K562 (cell line): ENCODE results near the gene CREM. TPM values are rescaled to one million over a fixed set of nuclear protein-coding genes. Genes with fewer than 3 reads are reported as not detected.

ENCODE experiments used
- ATAC-seq: fragments of 200-7000 bp; cut with Tn5 transposase; 3 replicates; pipeline ENCODE4 v1.9.1; 2020; ENCODE audit warnings: moderate library complexity
- BruUV-seq: library from RNA; stranded (reverse); fragments of 400-500 nt; replicated peaks from 2 replicates; lab custom pipeline; 2021; lab: Mats Ljungman, UMichigan
- CTCF ChIA-PET: fragments of 300-600 bp; formaldehyde crosslinking; extraction: SDS; loops from one replicate; lab custom pipeline; 2021; ENCODE audit warnings: low intra/inter-chr PET ratio; lab: Yijun Ruan, JAX
- POLR2A ChIA-PET: fragments of 300-600, 350-650 bp; sonication (Branson Sonifier 250); formaldehyde crosslinking; extraction: SDS; loops from one replicate; lab custom pipeline; 2021; ENCODE audit warnings: antibody characterized with exemption, inconsistent platforms; lab: Yijun Ruan, JAX
- DNase-seq, 4 experiments: peaks; one replicate each; pipeline versions ENCODE4 v3.0.0 to v3.0.0-alpha.2; 2011 to 2018; ENCODE audit warnings: low spot score in 3 of 4, mixed read lengths in 3 of 4; ENCODE audit errors: extremely low read depth in 1 of 4
- FAIRE-seq: peaks from 2 replicates; lab custom pipeline; 2011; peaks lifted over from hg19 to GRCh38; lab: Jason Lieb, UNC
- H2AFZ ChIP-seq: 2 replicates; pipeline ENCODE4 v1.6.0; 2011; ENCODE audit warnings: low read depth, low read length, control low read depth, inconsistent platforms
- H3K27ac ChIP-seq: fragments of 200-600 bp; 3 replicates; pipeline ENCODE4 v1.8.0; 2011; ENCODE audit warnings: low read depth, mild to moderate bottlenecking, control low read depth, inconsistent platforms, low read length, moderate library complexity, mixed read lengths; ENCODE audit errors: extremely low read depth
- H3K27me3 ChIP-seq, 2 experiments: fragments of 300-600 bp in 1 of 2; 2 replicates in 1 of 2; 3 replicates in 1 of 2; pipeline versions ENCODE4 v1.6.0 to v1.8.0; 2011; ENCODE audit warnings: inconsistent platforms in 2 of 2, low read length in 2 of 2, mild to moderate bottlenecking in 1 of 2, mixed read lengths in 1 of 2, moderate library complexity in 1 of 2; ENCODE audit not compliant: control insufficient read depth in 2 of 2, insufficient read depth in 2 of 2
- H3K36me3 ChIP-seq: fragments of 300-600 bp; 3 replicates; pipeline ENCODE4 v1.8.0; 2011; ENCODE audit warnings: mild to moderate bottlenecking, low read length, inconsistent platforms; ENCODE audit not compliant: control insufficient read depth, insufficient read depth
- H3K4me1 ChIP-seq, 2 experiments: fragments of 200-600 bp in 1 of 2; replicated peaks in 1 of 2; 2 replicates in 1 of 2; 3 replicates in 1 of 2; pipeline versions ENCODE4 v1.5.1 to v1.8.0; 2011; ENCODE audit warnings: inconsistent platforms in 2 of 2, low read length in 2 of 2, mild to moderate bottlenecking in 1 of 2, mixed read lengths in 1 of 2, moderate library complexity in 1 of 2; ENCODE audit not compliant: control insufficient read depth in 2 of 2, insufficient read depth in 2 of 2
- H3K4me2 ChIP-seq: 2 replicates; pipeline ENCODE4 v1.6.1; 2011; ENCODE audit warnings: low read length, control low read depth, inconsistent platforms, mixed read lengths; ENCODE audit not compliant: insufficient read depth
- H3K4me3 ChIP-seq: fragments of 200-600 bp; sonication (generic), shearing (Covaris generic); 2 replicates; pipeline ENCODE4 v1.5.1; 2016; ENCODE audit warnings: control low read depth, inconsistent platforms
- H3K79me2 ChIP-seq: fragments of 200-600 bp; 3 replicates; pipeline ENCODE4 v1.8.0; 2011; ENCODE audit warnings: low read length, inconsistent platforms; ENCODE audit not compliant: control insufficient read depth, insufficient read depth
- H3K9ac ChIP-seq, 2 experiments: 2 replicates each; pipeline versions ENCODE4 v1.6.0 to v1.6.1; 2011; ENCODE audit warnings: low read depth in 2 of 2, low read length in 2 of 2, control low read depth in 1 of 2, inconsistent platforms in 1 of 2, mild to moderate bottlenecking in 1 of 2, mixed read lengths in 1 of 2; ENCODE audit not compliant: insufficient read depth in 1 of 2
- H3K9me1 ChIP-seq: one replicate; pipeline ENCODE4 v1.6.0; 2011; ENCODE audit warnings: inconsistent platforms, mild to moderate bottlenecking, low read length, moderate library complexity; ENCODE audit not compliant: control insufficient read depth, insufficient read depth
- H3K9me3 ChIP-seq: replicated peaks from 2 replicates; pipeline ENCODE4 v1.5.1; 2011; ENCODE audit warnings: low read depth, low read length, inconsistent platforms; ENCODE audit not compliant: control insufficient read depth, insufficient read depth
- H4K20me1 ChIP-seq: replicated peaks from 2 replicates; pipeline ENCODE4 v1.6.1; 2011; ENCODE audit warnings: low read length, inconsistent platforms, mixed read lengths; ENCODE audit not compliant: control insufficient read depth, insufficient read depth
- HDAC3 ChIP-seq: fragments of 450-650 bp; IDR thresholded peaks from 2 replicates; pipeline ENCODE4 v1.6.1; 2018; ENCODE audit warnings: borderline replicate concordance, mild to moderate bottlenecking, moderate library complexity; ENCODE audit not compliant: partially characterized antibody
- PHB2 ChIP-seq: fragments of 450-650 bp; IDR thresholded peaks from 2 replicates; pipeline ENCODE4 v1.6.1; 2017; ENCODE audit warnings: low read depth
- RBM15 ChIP-seq: fragments of 200-400 bp; formaldehyde crosslinking; IDR thresholded peaks from 2 replicates; pipeline ENCODE4 v1.6.1; 2018; ENCODE audit warnings: mild to moderate bottlenecking, low read length, moderate library complexity; ENCODE audit not compliant: insufficient read depth
- ZNF354B ChIP-seq: fragments of 250-450 bp; sonication (Bioruptor Pico); IDR thresholded peaks from 2 replicates; pipeline ENCODE4 v1.4.0; 2020
- ZNF507 ChIP-seq: conservative IDR thresholded peaks from 2 replicates; pipeline ENCODE4 v1.6.1; 2017; ENCODE audit warnings: missing genetic modification characterization, missing compliant biosample characterization
- ZNF717 ChIP-seq: fragments of 250-450 bp; sonication (Bioruptor Pico); IDR thresholded peaks from 2 replicates; pipeline ENCODE4 v1.5.0; 2021
- WGBS: fragments of 100-300 bp; shearing (Covaris generic); methylation state at CpG from one replicate; pipeline ENCODE4 v1.1.6; 2016; ENCODE audit warnings: low coverage, mixed read lengths; ENCODE audit not compliant: insufficient coverage; ENCODE audit errors: missing lambda C conversion rate; 5-methylcytosine and 5-hydroxymethylcytosine counted together
- in situ Hi-C: fragments of 300-500 bp; cut with MboI; formaldehyde crosslinking; loops from 4 replicates; pipeline ENCODE4 v1.15.0; 2018; ENCODE audit warnings: inconsistent platforms, mixed read lengths
- intact Hi-C: fragments of 100-400 bp; cut with micrococcal nuclease; formaldehyde crosslinking; loops from 2 replicates; pipeline ENCODE4 v1.14.2; 2022
- polyA plus RNA-seq, 8 experiments: library from polyadenylated mRNA; depleted of rRNA in 4 of 8; stranded (reverse) in 5 of 8; unstranded in 3 of 8; fragments of >200 nt; fragmentation: Nextera tagmentation in 2 of 8; fragmentation: Illumina TruSeq in 1 of 8; extraction: Ambion mirVana in 2 of 8; extraction: Trizol in 1 of 8; gene quantifications; 2 replicates each; pipeline versions ENCODE4 v1.2.1 to v1.2.3, GENCODE V29; 2011 to 2014; ENCODE audit warnings: inconsistent platforms in 1 of 8, missing spikeins in 1 of 8
- total RNA-seq, 7 experiments: library from RNA; depleted of rRNA in 6 of 7; stranded (reverse); fragments of >200 nt in 6 of 7; fragmentation: Illumina TruSeq in 2 of 7; extraction: Trizol in 2 of 7; gene quantifications; 2 replicates each; pipeline versions ENCODE4 v1.2.1 to v1.2.3, GENCODE V29; 2011 to 2021; ENCODE audit warnings: low replicate concordance in 1 of 7
- TF ChIP-seq, protein P1 (sequence below): IDR thresholded peaks from 2 replicates; pipeline ENCODE4 v1.6.1; 2011; ENCODE audit warnings: borderline replicate concordance, low read depth, mild to moderate bottlenecking, moderate library complexity, low read length; ENCODE audit not compliant: insufficient read depth, poor library complexity, severe bottlenecking

Gene CREM
- total and polyA plus RNA-seq, 9 of the 15 experiments (the other 6 are each of a cell fraction or from before 2014, with no cell fraction given) = 39.1 to 70.2 (median 48.3) TPM

DNA sequence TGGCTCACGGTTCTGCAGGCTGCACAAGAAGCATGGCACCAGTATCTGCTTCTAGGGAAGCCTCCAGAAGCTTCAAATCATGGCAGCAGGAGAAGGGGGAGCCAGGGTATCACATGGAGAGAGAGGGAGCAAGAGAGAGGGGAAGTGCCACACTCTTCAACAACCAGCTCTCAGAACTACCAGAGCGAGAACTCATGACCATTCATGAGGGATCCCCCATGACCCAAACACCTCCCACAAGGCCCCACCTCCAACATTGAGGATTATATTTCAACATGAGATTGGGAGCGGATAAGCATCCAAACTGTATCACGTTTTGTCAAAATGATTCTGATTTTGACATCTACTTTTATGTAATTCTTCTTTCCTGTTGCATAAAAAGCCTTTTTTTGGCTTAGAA lies 38.5 kb downstream of the CREM start (continued):
- TF ChIP-seq, protein P1, sequence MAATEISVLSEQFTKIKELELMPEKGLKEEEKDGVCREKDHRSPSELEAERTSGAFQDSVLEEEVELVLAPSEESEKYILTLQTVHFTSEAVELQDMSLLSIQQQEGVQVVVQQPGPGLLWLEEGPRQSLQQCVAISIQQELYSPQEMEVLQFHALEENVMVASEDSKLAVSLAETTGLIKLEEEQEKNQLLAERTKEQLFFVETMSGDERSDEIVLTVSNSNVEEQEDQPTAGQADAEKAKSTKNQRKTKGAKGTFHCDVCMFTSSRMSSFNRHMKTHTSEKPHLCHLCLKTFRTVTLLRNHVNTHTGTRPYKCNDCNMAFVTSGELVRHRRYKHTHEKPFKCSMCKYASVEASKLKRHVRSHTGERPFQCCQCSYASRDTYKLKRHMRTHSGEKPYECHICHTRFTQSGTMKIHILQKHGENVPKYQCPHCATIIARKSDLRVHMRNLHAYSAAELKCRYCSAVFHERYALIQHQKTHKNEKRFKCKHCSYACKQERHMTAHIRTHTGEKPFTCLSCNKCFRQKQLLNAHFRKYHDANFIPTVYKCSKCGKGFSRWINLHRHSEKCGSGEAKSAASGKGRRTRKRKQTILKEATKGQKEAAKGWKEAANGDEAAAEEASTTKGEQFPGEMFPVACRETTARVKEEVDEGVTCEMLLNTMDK = no peak
- no peak for TF ChIP-seq HDAC3

DNA sequence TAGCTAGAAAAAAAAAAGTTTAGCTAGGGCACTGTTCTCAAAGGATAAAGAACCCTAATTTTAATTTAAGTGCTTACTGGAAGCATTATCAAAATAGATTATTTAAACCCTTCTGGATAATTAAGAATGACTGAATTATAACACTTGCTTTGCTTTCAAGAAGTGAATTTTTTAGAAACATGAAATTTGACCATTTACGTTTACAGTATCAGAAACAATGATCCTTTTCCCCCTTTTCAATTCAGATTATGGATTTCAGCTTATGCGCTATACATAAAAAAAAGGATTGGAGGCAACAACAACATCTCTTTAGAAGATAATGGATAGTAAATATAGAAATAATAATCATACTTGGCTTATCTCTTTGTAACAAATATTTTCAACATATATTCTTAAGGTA lies 39.2 kb downstream of the CREM start:
- Histone ChIP-seq H3K4me2 (no peak overlapping the region), H3K4me3 (no peak overlapping the region), H4K20me1 (no peaks in the 10 kb centered on the region), H3K36me3 (no peaks in the 10 kb centered on the region), H3K9me3 (no peaks in the 10 kb centered on the region), H2AFZ (no peak overlapping the region), H3K79me2 (no peaks in the 10 kb centered on the region), H3K9me1 (no peaks in the 10 kb centered on the region), H3K4me1 (no peaks in the 10 kb centered on the region), H3K27ac (no peak overlapping the region), H3K27me3 (no peaks in the 10 kb centered on the region), H3K9ac (no peak overlapping the region)
- no peak for ATAC-seq
- CTCF ChIA-PET = interaction anchor here (0.6 kb wide), 1 partner anchor 28 kb away, joined by 4 read pairs; no protein-coding TSS in a partner anchor
- peak; percentile 59; the same call in 1 of the 2 replicates for TF ChIP-seq ZNF354B
- TF ChIP-seq ZNF507 (tag) = peak; percentile 94
- no peak for TF ChIP-seq ZNF717 (CRISPR knock-in tag)
- TF ChIP-seq PHB2 = no peak
- TF ChIP-seq RBM15 = no peak
- 88% methylated on average over 2 of the region's 2 CpGs for WGBS
- no peak for DNase-seq
- FAIRE-seq = no peak
- in situ Hi-C loops (no loop called here), intact Hi-C loops (no loop called here)
- POLR2A ChIA-PET = interaction anchor here (1.3 kb wide), 1 partner anchor 9 kb away, joined by 3 read pairs; no protein-coding TSS in a partner anchor
- no TSS peak for BruUV-seq
